PFSK-1 (cell line): Measurements from ENCODE around the gene MFSD6L.

ENCODE experiments used
- POLR2AphosphoS5 ChIP-seq: IDR thresholded peaks from 2 replicates; pipeline ENCODE4 v1.6.1; 2012; ENCODE audit warnings: low read depth, mild to moderate bottlenecking, control low read depth, low read length, moderate library complexity
- SIN3A ChIP-seq: IDR thresholded peaks from 2 replicates; pipeline ENCODE4 v1.6.1; 2012; ENCODE audit warnings: mild to moderate bottlenecking, low read length, moderate library complexity, borderline replicate concordance; ENCODE audit not compliant: insufficient read depth
- TAF1 ChIP-seq: IDR thresholded peaks from 2 replicates; pipeline ENCODE4 v1.6.1; 2012; ENCODE audit warnings: low read length, control low read depth, borderline replicate concordance; ENCODE audit not compliant: insufficient read depth
- TF ChIP-seq, protein P1 (sequence below), 2 experiments: IDR thresholded peaks; 2 replicates each; pipeline versions ENCODE4 v1.6.1 to v1.8.0; 2011 to 2012; ENCODE audit warnings: low read depth in 2 of 2, low read length in 2 of 2, control low read depth in 1 of 2, inconsistent platforms in 1 of 2, mild to moderate bottlenecking in 1 of 2, moderate library complexity in 1 of 2; ENCODE audit not compliant: insufficient read depth in 1 of 2

DNA sequence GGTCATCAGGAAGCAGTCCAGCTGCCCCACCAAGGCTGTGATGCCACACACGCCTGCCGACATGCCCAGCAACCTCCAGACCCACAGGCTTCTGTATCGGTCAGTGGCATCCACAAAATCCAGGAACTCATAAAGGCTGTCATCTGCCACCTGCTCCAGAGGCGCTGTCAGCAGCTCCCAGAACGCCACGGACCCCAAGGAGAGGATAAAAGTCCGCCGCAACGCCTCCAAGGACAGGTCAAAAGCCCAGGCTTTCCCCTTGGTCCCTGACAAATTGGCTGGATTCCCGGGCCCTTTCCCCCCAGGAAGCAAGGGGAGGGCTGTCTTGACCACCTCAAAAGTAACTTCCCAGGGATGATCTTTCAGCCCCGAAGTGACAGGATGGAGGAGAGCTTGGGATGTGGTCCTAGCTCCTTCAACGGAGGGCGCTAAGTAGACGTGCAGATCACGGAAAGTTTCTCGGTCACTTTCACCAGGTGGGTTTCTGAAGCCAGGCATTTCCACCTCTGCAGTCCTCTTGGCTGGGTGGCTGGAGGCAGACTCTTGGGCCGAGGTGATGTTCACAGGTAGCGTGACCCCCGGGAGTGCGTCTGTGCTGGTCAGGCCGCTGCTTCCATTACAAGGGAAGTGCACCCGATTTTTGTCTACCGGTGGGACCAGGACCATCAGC, 854 bp downstream of the MFSD6L start:
- TF ChIP-seq POLR2AphosphoS5 (no peak), TAF1 (no peak), SIN3A (no peak)
- TF ChIP-seq, protein P1, sequence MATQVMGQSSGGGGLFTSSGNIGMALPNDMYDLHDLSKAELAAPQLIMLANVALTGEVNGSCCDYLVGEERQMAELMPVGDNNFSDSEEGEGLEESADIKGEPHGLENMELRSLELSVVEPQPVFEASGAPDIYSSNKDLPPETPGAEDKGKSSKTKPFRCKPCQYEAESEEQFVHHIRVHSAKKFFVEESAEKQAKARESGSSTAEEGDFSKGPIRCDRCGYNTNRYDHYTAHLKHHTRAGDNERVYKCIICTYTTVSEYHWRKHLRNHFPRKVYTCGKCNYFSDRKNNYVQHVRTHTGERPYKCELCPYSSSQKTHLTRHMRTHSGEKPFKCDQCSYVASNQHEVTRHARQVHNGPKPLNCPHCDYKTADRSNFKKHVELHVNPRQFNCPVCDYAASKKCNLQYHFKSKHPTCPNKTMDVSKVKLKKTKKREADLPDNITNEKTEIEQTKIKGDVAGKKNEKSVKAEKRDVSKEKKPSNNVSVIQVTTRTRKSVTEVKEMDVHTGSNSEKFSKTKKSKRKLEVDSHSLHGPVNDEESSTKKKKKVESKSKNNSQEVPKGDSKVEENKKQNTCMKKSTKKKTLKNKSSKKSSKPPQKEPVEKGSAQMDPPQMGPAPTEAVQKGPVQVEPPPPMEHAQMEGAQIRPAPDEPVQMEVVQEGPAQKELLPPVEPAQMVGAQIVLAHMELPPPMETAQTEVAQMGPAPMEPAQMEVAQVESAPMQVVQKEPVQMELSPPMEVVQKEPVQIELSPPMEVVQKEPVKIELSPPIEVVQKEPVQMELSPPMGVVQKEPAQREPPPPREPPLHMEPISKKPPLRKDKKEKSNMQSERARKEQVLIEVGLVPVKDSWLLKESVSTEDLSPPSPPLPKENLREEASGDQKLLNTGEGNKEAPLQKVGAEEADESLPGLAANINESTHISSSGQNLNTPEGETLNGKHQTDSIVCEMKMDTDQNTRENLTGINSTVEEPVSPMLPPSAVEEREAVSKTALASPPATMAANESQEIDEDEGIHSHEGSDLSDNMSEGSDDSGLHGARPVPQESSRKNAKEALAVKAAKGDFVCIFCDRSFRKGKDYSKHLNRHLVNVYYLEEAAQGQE (IDR thresholded peaks at IDR 0.05; ENCODE audit: insufficient read depth in 1 of 2, low read depth in 2 of 2, low read length in 2 of 2), result no peak
